Left lung (tissue), 10 donors: Measurements from ENCODE around the gene CPAMD8. TPM values are rescaled to one million over a fixed set of nuclear protein-coding genes. Genes with fewer than 3 reads are reported as not detected.
A peak's percentile ranks its signal among the peaks of the same experiment; 100 is the strongest.

ENCODE experiments used
- ATAC-seq: fragments of 200-7000 bp; cut with Tn5 transposase; one replicate; pipeline ENCODE4 v1.9.1; 2020; ENCODE audit warnings: moderate library complexity
- DNase-seq, 4 donors: peaks; one replicate each; pipeline ENCODE4 v3.0.0-alpha.2; 2013 to 2020
- H3K27ac ChIP-seq, 2 donors: fragments of 200-600 bp; sonication (generic) in 1 of 2; one replicate each; pipeline versions ENCODE4 v1.5.0 to v1.8.0; 2020 to 2021
- H3K27me3 ChIP-seq, 2 donors: fragments of 200-600 bp; sonication (generic) in 1 of 2; one replicate each; pipeline versions ENCODE4 v1.5.0 to v1.8.0; 2020 to 2021
- H3K36me3 ChIP-seq, 2 donors: fragments of 200-600 bp; sonication (generic) in 1 of 2; one replicate each; pipeline versions ENCODE4 v1.5.0 to v1.8.0; 2020 to 2021
- H3K4me1 ChIP-seq, 2 donors: fragments of 200-600 bp; one replicate each; pipeline ENCODE4 v1.8.0; 2021
- H3K4me3 ChIP-seq, 2 donors: fragments of 200-600 bp; sonication (generic) in 1 of 2; one replicate each; pipeline versions ENCODE4 v1.5.0 to v1.8.0; 2020 to 2021; ENCODE audit warnings: mild to moderate bottlenecking in 1 of 2
- H3K9me3 ChIP-seq, 2 donors: fragments of 200-600 bp; sonication (generic) in 1 of 2; one replicate each; pipeline versions ENCODE4 v1.5.0 to v1.8.0; 2020 to 2021
- intact Hi-C, 2 donors: fragments of 100-400 bp; cut with DNase I; formaldehyde crosslinking; loops; one replicate each; pipeline versions ENCODE4 v1.11.2 to v1.14.2; 2022
- polyA plus RNA-seq, 6 donors: library from polyadenylated mRNA; unstranded; fragments of 120-200 nt; gene quantifications; one replicate each; pipeline ENCODE4 v1.2.1, GENCODE V29; 2013; ENCODE audit not compliant: insufficient read length in 6 of 6
- total RNA-seq, 2 donors: library from RNA; stranded (reverse); fragmentation: NEBNext Ultra II Directional; extraction: Animal tissue kit (Norgen Biotek cat#: 25700); gene quantifications; one replicate each; pipeline ENCODE4 v1.2.1, GENCODE V29; 2021
- TF ChIP-seq, protein P1 (sequence below), 2 donors: fragments of 200-600 bp; sonication (generic) in 1 of 2; IDR thresholded peaks; one replicate each; pipeline versions ENCODE4 v1.5.0 to v1.8.0; 2021; ENCODE audit warnings: antibody characterized with exemption in 2 of 2
- donor health status: DM: no; HTN: yes; CAD: no.
- donor health status: DM: no; HTN: no; CAD: no.

CPAMD8 gene
- total and polyA plus RNA-seq, 8 donors: 13.1 to 79.9 (median 64.8) TPM

DNA sequence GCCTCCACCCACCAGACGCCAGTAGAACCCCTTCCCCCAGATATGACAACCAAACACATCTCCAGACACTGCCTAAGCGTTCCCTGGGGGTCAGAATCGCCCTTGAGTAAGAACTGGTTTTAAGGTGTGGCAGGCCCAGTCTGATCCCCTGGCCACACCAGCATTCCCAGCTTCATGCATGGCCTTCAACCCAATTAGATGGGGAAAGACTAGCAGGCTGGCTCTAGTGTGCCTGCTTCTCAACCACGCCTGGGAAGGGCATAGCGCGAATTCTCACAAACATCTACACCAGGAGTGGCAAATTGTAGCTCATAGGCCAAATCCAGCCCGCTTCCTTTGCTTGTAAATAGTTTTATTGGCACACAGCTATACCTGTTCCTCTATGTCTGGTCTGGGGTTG lies 35.1 kb upstream of the CPAMD8 start:
- peaks cover 0 to 15% of the 10 kb centered on the region in 2 donors for H3K9me3 ChIP-seq
- intact Hi-C loops: loop anchor here in 1 of 2 donors (10.0 kb wide), 1 partner anchor 213 kb away; no protein-coding TSS in a partner anchor

DNA sequence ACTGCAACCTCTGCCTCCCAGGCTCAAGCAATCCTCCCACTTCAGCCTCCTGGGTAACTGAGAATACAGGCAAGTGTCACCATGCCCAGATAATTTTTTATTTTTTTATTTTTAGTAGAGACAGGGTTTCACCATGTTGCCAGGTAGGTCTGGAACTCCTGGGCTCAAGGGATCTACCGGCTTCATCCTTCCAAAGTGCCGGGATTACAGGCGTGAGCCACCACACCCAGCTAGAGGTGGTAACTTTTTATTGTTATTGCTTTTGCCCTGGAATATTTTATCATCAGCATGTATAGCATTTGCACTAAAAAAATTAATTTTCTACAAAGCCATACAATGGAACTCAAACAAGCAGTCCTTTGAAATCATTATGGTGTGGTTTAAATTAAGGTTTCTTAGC lies 34.6 kb upstream of the CPAMD8 start:
- intact Hi-C loops: loop anchor here in 1 of 2 donors (10.0 kb wide), 1 partner anchor 214 kb away; no protein-coding TSS in a partner anchor
- TF ChIP-seq, protein P1, sequence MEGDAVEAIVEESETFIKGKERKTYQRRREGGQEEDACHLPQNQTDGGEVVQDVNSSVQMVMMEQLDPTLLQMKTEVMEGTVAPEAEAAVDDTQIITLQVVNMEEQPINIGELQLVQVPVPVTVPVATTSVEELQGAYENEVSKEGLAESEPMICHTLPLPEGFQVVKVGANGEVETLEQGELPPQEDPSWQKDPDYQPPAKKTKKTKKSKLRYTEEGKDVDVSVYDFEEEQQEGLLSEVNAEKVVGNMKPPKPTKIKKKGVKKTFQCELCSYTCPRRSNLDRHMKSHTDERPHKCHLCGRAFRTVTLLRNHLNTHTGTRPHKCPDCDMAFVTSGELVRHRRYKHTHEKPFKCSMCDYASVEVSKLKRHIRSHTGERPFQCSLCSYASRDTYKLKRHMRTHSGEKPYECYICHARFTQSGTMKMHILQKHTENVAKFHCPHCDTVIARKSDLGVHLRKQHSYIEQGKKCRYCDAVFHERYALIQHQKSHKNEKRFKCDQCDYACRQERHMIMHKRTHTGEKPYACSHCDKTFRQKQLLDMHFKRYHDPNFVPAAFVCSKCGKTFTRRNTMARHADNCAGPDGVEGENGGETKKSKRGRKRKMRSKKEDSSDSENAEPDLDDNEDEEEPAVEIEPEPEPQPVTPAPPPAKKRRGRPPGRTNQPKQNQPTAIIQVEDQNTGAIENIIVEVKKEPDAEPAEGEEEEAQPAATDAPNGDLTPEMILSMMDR (IDR thresholded peaks at IDR 0.05): no peak

More for the DNA sequence above, 35.1 kb upstream of the CPAMD8 start:
- Histone ChIP-seq H3K36me3 (peaks cover 0 to 46% of the 10 kb centered on the region in 2 donors), H3K4me1 (peaks cover 0 to 3% of the 10 kb centered on the region in 2 donors), H3K4me3 (no peak overlapping the region), H3K27me3 (no peaks in the 10 kb centered on the region), H3K27ac (no peak overlapping the region)
- TF ChIP-seq, protein P1 (IDR thresholded peaks at IDR 0.05): no peak
- peak in 1 of 4 donors; percentile 11 for DNase-seq
- no peak for ATAC-seq

DNA sequence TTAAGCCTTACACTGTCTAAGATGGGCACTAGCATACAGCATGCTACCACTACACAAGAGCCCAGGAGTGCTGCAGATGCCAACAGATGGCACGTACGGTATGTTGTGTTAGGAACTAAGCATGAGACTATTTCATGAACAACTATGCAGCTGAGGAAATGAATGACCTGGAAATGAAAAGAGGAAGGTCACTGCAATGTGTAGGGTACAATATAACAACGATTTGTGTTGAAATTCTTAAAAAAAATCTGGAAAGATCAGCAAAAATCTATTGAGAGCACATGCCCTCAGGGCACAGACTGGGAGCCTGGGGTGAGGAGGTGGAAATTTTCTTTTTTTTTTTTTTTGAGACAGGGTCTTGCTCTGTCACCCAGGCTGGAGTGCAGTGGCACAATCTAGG lies 34.2 kb upstream of the CPAMD8 start:
- ATAC-seq: peak; percentile 37
- Histone ChIP-seq H3K4me1 (no peaks in the 10 kb centered on the region), H3K36me3 (peaks cover 0 to 46% of the 10 kb centered on the region in 2 donors), H3K4me3 (no peak overlapping the region), H3K27ac (no peak overlapping the region), H3K9me3 (peaks cover 0 to 15% of the 10 kb centered on the region in 2 donors), H3K27me3 (no peaks in the 10 kb centered on the region)
- peak in 1 of 4 donors; percentile 5 for DNase-seq
- intact Hi-C loops: loop anchor here in 1 of 2 donors (10.0 kb wide), 1 partner anchor 214 kb away; no protein-coding TSS in a partner anchor
- TF ChIP-seq, protein P1 (IDR thresholded peaks at IDR 0.05): no peak

More for the DNA sequence above, 34.6 kb upstream of the CPAMD8 start:
- Histone ChIP-seq H3K4me3 (no peak overlapping the region), H3K9me3 (peaks cover 0 to 15% of the 10 kb centered on the region in 2 donors), H3K4me1 (no peaks in the 10 kb centered on the region), H3K27ac (no peak overlapping the region), H3K27me3 (no peaks in the 10 kb centered on the region), H3K36me3 (peaks cover 0 to 44% of the 10 kb centered on the region in 2 donors)
- ATAC-seq (no peak), DNase-seq (no peak)

DNA sequence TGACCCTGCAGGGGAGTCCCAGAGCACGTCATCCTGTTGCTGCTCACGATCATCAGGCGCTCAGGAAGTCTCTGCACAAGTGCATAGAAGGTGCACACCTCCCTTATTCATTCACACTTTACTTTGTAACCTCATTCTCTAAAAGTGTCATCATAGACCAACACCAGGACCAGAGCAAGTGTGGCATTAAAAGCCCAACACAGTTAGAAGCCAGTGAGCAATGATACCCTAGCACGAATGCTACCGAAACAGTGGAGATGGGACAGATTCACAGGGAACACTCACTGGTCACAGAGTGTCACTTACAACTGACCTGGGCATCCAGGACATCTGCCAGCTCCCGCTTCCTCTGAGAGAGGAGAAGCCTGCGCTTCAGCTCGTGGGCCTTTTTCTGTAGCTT lies 31.6 kb upstream of the CPAMD8 start:
- intact Hi-C loops: no loop called here
- DNase-seq: no peak
- TF ChIP-seq, protein P1 (IDR thresholded peaks at IDR 0.05): no peak
- H3K4me1 ChIP-seq: no peaks in the 10 kb centered on the region
- H3K4me3 ChIP-seq: no peak overlapping the region
- no peak overlapping the region for H3K27ac ChIP-seq
- no peaks in the 10 kb centered on the region for H3K27me3 ChIP-seq
- ATAC-seq: no peak
- peaks cover 0 to 71% of the 10 kb centered on the region in 2 donors for H3K36me3 ChIP-seq
- peaks cover 0 to 15% of the 10 kb centered on the region in 2 donors for H3K9me3 ChIP-seq

- ATAC-seq: no peak
- Histone ChIP-seq H3K4me1 (no peaks in the 10 kb centered on the region), H3K27ac (no peak overlapping the region), H3K27me3 (no peaks in the 10 kb centered on the region), H3K36me3 (peaks cover 0 to 86% of the 10 kb centered on the region in 2 donors), H3K4me3 (no peak overlapping the region), H3K9me3 (peaks cover 0 to 15% of the 10 kb centered on the region in 2 donors)
- no peak for DNase-seq
- intact Hi-C loops: no loop called here
- TF ChIP-seq, protein P1 (IDR thresholded peaks at IDR 0.05): no peak
Measured at GRCh38 chr19:17055636-17056035, 29.0 kb upstream of the CPAMD8 start.
